KG1 (cell line): ENCODE data around the gene RPL39.
A peak's percentile ranks its signal among the peaks of the same experiment; 100 is the strongest.
"Not testable (repeated sequence)": the region's sequence is repeated elsewhere in the genome, so short reads cannot be mapped to it uniquely, and the experiment has no call there.

Experiments
- DNase-seq: peaks from one replicate; lab custom pipeline; 2025; lab: John Stamatoyannopoulos, UW

Gene RPL39

GRCh38 chrX:119791437-119792231, at the start of gene RPL39:
TSS of gene RPL39 (minus strand) at chrX:119791630. CDS start at chrX:119791576, 54 bp downstream.
- DNase-seq, result peak; percentile 69

GRCh38 chrX:119833905-119834304, 42.5 kb upstream of the RPL39 start:
- DNase-seq, result no peak

DNA sequence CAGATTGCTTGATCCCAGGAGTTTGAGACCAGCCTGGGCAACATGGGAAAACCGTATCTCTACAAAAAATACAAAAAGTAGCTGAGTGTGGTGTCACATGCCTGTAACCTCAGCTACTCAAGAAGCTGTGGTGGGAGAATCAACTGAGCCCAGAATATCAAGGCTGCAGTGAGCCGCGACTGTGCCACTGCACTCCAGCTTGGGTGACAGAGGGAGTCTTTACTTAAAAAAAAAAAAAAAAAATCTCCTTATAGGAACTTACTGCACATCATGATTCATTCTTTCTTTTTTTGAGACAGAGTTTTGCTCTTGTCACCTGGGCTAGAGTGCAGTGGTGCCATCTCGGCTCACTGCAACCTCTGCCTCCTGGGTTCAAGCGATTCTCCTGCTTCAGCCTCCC, 37.0 kb upstream of the RPL39 start:
- DNase-seq, result no peak

DNA sequence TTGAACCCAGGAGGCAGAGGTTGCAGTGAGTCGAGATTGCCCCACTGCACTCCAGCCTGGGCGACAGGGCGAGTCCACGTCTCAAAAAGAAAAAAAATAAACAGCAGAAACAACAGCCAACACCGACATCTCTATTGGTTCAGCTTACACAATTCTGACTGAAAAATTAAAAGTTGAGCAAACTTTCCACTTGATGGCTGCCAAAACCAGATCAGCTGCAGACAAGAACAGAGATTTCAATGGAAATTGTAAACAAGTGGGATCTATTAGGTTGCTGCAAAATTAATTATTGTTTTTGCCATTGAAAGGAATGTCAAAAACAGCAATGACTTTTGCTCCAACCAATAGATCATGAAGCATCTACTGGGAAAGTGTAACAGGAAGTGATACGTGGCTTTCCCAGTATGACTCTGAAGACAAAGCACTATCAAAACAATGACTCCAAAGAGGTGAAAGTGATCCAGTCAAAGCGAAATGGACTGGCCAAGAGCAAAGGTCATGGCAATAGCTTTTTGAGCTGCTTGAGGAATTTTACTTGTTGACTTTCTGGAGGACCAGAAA, 35.0 kb upstream of the RPL39 start:
- DNase-seq, result no peak

DNA sequence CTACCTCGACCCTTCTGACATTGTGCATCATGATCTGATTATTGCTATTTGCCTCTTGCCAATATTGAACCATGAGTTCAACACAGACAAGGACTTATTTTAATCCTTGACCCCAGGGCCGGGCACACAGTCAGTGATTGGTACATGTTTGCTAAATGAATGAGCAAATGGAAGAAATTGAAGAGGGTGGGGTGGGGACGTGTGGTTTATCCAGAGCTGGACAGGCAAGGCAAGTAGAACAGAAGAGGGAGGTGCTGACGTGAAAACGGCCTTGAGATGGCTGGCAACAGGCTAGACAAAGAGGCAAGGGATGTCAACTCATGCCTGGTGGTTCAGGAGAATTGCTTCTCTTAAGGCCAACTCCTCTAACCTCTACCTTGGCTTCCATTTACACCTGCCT, 32.8 kb upstream of the RPL39 start:
- not testable (repeated sequence) for DNase-seq

DNA sequence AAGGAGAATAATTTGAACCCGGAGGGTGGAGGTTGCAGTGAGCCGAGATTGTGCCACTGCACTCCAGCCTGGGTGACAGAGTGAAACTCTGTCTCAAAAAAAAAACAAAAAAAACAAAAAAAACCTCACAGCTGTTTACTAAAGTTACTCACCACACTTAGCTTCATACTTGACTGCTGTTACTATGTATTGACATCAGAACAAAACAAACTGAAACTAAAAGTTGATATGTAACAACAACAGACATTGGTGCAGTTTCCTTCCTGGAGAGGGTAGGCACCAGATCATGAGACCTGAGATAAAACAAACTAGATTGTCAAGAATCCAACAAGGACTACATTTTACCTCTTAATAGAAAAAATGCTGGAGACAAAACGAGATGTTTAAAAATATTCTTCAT, 30.3 kb upstream of the RPL39 start:
- not testable (repeated sequence) for DNase-seq

DNA sequence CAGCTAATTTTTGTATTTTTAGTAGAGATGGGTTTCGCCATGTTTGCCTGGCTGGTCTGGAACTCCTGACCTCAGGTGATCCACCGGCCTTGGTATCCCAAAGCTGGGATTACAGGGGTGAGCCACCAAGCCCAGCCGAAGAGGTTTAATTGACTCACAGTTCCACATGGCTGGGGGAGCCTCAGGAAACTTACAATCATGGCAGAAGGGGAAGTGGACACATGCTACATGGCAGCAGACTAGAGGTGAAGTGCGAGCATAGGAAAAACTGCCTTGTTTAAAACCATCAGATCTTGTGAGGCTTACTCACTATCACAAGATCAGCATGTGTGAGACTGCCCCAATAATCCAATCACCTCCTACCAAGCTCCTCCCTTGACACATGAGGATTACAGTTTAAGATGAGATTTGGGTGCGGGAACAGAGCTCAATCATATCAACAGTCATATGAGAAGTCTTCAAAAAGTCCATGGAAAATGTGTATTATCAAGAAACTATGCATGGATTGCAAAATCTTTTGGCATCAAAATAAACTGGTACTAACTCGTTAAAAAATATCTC, 25.8 kb upstream of the RPL39 start:
- no peak for DNase-seq

DNA sequence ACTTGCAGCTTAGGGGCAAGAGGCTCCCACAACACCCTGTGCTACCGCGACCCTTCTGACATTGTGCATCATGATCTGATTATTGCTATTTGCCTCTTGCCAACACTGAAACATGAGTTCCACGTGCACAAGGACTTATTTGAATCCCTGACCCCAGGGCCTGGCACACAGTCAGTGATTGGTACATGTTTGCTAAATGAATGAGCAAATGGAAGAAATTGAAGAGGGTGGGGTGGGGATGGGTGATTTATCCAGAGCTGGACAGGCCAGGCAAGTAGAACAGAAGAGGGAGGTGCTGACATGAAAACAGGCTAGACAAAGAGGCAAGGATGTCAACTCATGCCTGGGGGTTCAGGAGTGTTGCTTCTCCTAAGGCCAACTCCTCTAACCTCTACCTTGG, 24.9 kb upstream of the RPL39 start:
- DNase-seq, result no peak

GRCh38 chrX:119809185-119809666, 17.8 kb upstream of the RPL39 start:
- DNase-seq, result no peak

- DNase-seq, result not testable (repeated sequence)
Measured at GRCh38 chrX:119808461-119808860, 17.0 kb upstream of the RPL39 start.

GRCh38 chrX:119802546-119802945, 11.1 kb upstream of the RPL39 start:
- DNase-seq, result no peak

GRCh38 chrX:119801253-119802221, 10.1 kb upstream of the RPL39 start:
- no peak for DNase-seq

GRCh38 chrX:119790977-119791436, 423 bp downstream of the RPL39 start:
- no peak for DNase-seq

GRCh38 chrX:119784747-119785446, 6.5 kb downstream of the RPL39 start:
- DNase-seq, result peak; percentile 1

- no peak for DNase-seq
Measured at GRCh38 chrX:119783026-119783425, 8.4 kb downstream of the RPL39 start.

DNA sequence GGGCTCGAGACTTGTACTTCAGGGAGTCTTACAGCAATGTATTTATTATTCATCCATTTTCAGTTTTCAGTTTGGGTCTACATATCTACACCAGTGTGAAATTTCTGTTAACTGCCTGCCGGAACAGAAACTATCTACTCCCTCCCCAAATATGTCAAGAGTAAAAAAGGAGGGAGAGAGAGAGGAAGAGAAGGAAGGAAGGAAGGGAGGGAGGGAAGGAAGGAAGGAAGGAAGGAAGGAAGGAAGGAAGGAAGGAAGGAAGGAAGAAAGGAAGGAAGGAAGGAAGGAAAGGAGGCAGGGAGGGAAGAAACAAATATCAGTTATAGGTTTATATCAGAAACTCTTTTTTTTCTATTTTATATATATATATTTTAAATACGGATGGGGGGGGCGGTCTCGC, 12.6 kb downstream of the RPL39 start:
- no peak for DNase-seq

- no peak for DNase-seq
Measured at GRCh38 chrX:119775517-119776238, 15.8 kb downstream of the RPL39 start.

DNA sequence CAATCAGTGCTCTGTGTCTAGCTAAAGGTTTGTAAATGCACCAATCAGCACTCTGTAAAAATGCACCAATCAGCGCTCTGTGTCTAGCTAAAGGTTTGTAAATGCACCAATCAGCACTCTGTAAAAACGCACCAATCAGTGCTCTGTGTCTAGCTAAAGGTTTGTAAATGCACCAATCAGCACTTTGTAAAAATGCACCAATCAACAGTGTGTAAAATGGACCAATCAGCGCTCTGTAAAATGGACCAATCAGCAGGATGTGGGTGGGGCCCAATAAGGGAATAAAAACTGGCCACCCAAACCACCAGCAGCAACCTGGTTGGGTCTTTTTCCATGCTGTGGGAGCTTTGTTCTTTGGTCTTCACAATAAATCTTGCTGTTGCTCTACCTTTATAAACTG, 22.0 kb downstream of the RPL39 start:
- DNase-seq, result not testable (repeated sequence)

- not testable (repeated sequence) for DNase-seq
Measured at GRCh38 chrX:119768436-119768835, 23.0 kb downstream of the RPL39 start.

DNA sequence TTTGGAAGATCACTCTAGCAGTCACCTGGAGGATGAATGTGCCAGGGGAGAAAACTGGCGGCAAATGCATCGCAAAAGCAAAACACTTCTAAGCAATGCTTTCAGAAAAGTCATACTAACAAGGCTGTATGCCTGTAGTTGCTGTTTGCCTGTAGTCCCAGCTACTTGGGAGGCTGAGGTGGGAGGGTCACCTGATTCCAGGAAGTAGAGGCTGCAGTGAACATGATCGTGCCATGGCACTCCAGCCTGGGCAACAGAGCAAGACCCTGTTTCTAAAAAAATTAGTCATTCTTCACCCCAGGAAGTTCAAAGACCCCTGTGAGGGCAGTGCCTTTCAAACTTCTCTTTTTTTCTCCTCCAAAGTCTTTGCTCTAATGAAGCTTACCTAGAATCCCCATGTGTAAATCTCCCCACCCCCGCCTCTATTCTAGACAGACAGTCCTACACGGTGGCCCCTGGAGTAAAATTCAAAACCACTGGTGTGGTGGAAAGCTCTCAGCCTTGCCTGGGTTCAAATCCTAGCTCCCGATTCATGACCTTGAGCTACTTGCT, 27.5 kb downstream of the RPL39 start:
- DNase-seq, result no peak
